Hematopoietic multipotent progenitor cell treated with erythropoietin and hydrocortisone succinate and interleukin-3 and kit ligand, for 15 days (in vitro differentiated cells): ENCODE measurements around the gene DHRSX.
"Not testable (repeated sequence)": the region's sequence is repeated elsewhere in the genome, so short reads cannot be mapped to it uniquely, and the experiment has no call there.

Experiments
- DNase-seq: peaks from one replicate; pipeline ENCODE4 v3.0.0-alpha.2; 2015; ENCODE audit warnings: low spot score

Gene DHRSX

DNA sequence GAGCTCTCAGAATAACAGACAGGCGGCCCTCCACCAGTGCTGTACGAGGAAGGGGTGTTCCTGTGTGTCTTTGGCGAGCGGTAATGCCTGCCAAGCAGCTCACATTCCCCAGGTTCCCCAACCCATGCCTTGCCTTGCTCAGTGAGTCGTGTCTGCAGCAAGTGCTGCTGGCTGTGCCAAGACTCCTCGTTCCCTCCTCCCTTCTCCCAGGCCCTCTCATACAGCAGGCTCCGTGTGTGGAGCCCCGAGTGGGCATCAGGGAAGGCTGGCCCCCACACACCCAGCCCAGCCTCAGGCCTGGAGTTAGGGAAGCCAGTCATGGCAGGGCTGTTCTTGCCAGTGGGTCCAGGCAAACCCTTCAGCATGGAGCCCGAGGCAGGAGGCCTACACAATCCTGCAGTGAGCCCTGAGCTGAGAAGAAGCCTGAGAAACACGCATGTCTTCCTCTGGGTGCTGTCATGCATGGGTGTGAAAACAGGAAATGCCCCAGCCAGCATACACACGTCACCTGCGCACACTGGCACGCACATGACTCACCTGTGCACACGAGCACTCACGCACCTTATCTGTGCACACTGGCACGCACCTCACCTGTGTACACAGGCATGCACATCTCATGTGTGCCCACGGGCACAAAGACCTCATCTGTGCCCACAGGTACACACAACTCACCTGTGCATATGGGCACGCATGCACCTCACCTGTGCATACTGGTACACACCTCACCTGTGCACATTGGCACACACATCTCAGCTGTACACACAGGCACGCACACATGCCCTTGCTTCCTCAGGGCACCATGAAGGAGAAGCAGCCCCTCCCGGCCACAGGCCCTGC lies 238.7 kb downstream of the DHRSX start:
- no peak for DNase-seq

- no peak for DNase-seq
Measured at GRCh38 chrX:2252331-2253065, 248.3 kb downstream of the DHRSX start.

GRCh38 chrX:2251211-2251610 lies 249.6 kb downstream of the DHRSX start:
- no peak for DNase-seq

DNA sequence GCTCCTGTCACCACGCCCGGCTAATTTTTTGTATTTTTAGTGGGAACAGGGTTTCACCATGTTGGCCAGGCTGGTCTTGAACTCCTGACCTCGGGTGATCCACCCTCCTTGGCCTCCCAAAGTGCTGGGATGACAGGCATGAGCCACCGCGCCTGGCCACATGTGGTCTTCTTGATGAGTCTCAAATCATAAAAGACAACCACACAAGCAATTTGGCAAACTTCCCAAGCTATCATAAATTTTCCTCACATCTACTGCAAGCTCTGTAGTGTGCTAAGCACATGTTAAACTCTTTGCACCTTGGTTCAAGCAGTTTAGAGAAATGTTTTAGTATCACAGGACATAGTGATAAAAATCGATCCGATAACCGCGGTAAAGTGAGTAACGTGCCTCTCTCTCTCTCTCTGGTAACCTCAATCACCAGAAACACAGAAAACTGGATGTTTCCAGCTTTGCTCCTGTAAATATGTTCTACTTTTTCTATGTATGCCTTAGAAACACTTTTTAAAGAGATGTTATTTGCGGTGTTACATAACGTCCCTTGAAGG lies 256.8 kb downstream of the DHRSX start:
- DNase-seq = no peak

DNA sequence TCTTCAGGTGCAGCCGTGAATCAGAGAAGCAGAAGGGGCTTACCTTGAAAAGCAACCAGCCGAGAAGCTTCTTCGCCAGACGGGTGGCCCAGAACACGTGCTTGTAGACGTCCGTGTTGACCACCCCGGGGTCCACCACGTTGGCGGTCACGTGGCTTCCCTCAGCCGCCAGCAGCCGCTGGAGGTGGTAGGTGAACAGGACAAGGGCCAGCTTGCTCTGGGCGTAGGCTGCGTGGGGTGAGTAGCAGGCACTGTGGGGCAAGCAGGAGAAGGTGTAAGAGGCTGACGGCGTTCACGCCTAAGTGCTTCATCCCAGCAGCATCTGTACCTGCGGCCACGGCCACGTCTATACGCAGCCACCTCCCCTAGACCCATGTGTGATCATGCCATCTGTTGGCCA lies 257.8 kb downstream of the DHRSX start:
- no peak for DNase-seq

GRCh38 chrX:2242326-2242725 lies 258.4 kb downstream of the DHRSX start:
- DNase-seq = no peak

DNA sequence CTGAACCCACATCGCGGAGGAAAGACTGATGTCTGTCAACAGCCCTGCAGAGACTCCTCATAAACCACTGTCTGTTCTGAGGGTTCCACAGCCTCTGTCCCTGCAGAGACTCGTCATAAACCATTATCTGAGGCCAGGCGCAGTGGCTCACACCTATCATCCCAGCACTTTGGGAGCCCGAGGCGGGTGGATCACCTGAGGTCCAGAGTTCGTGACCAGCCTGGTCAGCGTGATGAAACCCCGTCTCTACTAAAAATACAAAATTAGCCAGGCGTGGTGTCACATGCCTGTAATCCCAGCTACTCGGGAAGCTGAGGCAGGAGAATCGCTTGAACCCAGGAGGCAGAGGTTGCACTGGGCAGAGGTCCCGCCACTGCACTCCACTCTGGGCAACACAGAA lies 259.3 kb downstream of the DHRSX start:
- DNase-seq = not testable (repeated sequence)

GRCh38 chrX:2240761-2241160 lies 260.0 kb downstream of the DHRSX start:
- not testable (repeated sequence) for DNase-seq

GRCh38 chrX:2237976-2238375 lies 262.8 kb downstream of the DHRSX start:
- DNase-seq = no peak

DNA sequence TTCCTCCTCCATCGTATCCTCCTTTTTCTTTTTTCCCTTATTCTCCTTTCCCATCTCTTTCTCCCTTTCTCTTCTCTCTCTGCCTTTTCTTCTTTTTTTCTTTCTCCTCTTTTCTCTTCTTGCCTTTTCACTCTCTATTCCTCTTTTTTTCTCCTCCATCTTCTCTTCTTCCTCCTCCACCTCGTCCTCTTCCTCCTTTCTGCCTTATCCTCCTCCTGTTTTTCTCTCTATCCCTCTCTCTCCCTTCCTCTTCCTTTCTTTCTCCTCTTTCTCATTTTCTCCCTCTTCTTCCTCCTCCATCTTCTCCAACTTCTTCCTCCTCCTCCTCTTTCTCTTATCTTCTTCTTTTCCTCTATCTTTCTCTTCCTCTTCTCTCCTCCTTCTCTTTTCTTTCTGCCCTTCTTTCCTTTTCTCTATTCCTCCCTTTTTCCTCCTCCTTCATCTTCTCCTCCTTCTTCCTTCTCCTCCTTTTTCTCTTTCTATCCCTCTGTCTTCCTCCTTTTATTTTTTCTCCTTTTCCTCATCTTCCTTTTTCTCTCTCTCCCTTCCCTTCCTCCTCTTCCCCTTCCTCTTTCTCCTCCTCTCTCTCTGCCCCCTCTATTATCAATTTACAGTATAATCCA lies 269.1 kb downstream of the DHRSX start:
- no peak for DNase-seq

DNA sequence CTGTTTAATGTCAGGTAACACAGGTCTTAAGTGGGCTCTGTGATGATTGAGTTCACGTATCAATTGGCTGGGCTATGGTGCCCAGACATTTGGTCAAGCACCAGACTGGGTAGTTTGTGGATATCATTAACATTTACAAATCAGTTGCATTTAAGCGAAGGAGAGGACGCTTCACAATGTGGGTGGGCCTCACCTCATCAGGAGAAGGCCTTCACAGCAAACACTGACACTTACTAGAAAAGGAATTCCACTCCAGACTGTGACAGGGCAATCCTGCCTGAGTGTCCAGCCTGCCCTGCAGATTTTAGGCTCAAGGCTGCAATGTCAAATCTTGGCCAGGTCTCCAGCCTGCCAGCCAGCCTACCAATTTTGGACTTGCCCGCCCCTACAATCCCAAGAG lies 270.3 kb downstream of the DHRSX start:
- no peak for DNase-seq

DNA sequence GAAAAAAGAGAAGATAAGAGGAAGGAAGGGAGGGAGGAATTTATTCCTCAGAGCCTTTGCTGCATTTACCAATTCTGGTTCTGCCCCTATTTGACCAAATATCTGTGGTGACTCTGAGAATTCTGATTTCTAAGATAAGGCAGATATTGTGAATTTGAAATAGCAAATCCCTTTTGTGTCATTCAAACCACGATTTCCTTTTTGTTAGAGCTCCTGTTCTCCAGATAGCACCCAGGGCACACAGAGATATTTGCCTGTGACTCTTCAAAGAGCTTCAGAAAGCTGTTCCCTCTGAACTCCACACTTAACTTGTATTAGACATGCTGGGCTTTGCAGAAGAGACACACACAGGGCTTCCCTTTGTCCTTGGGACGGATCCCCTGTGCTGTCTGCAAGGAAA lies 272.2 kb downstream of the DHRSX start:
- DNase-seq = no peak

DNA sequence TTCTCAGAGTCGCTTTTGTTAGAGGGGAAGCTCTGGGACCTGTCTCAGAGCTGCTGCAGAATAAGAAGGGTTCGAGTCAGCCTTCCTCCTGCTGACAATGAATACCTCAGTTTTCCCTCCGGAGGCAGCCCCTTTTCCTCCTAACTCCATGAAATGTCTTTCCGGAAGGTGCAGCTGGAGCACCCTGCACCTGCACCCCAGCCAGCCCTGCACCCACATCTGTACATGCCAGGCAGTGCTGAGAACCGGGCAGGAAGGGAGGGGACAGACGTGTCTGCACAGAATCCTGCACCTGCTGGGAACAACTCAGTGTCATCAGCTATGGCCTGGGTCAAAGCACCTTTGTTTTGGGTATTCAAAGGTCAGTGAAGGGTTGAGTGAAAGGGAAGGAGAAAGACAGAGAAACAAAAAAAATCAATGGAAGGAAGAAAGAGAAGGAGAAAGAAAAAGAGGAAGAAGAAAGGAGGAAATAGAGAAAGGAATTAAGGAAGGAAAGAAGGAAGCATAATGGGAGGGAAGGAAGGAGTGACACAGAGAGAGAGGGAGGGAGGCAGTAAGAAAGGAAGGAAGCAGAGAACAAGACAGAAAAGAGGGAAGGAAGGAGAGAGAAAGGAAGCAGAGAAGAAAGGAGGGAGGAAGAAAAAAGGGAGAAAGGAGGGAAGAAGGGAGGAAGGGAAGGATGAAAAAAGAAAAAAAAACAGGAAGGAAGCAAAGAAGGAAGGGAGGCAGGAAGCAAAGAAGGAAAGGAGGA lies 273.7 kb downstream of the DHRSX start:
- no peak for DNase-seq

- DNase-seq = no peak
Measured at GRCh38 chrX:2226182-2226581, 274.6 kb downstream of the DHRSX start.

GRCh38 chrX:2224597-2225235 lies 276.1 kb downstream of the DHRSX start:
- no peak for DNase-seq

DNA sequence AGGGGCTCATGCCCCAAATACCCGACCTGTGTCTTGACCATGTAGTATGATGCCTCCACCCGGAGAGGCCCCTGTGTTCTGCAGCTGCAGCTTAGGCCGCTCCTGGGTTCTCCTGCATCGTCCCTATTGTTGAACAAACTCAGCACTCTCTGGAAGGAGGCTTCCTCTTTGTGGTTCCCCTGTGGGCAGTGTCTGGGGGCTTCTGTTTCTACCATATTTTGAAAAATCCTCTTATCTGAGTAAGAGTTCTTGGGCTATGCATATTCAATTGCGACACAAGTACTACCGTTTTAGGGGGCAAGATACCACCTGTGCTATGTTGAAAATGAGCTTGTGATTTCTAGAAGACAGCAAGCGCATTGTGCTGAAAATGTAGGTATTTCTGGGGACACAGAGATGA lies 276.6 kb downstream of the DHRSX start:
- no peak for DNase-seq

DNA sequence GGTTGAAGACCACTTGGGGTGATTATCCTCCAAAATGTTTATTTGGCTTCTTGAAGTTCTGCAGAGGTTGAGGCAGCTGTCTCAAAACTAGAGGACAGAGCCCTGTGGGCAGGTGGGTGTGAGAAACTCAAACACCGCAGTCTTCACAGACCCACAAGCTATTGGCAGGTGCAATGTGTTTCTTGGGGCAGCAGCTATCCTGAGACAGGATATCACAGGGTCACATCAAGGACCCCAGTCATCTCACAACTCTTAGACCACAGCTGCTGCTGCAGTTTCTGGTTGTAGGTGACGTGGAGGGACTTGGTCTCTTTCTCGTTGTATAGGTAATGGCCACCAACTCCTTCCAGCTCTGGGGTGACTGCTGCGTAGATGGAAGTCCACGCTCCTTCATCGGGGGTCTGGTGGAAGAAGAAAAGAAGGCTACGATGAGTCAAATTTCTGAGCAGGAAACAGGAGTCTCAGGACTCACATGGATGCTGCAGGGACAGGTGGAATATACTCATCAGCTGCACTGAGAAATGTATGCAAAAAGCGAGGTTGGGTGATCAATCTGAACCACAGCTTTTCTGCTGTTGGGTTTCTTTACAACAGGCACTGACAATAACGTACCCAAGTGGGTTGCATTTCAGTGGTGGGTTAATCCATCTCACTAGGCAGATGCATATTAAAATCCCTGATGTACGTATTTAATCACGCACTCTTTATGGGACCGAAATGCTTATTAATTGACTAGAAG lies 279.8 kb downstream of the DHRSX start:
- DNase-seq = no peak

- DNase-seq = no peak
Measured at GRCh38 chrX:2220296-2220695, 280.5 kb downstream of the DHRSX start.

- not testable (repeated sequence) for DNase-seq
Measured at GRCh38 chrX:2214138-2214823, 286.5 kb downstream of the DHRSX start.

DNA sequence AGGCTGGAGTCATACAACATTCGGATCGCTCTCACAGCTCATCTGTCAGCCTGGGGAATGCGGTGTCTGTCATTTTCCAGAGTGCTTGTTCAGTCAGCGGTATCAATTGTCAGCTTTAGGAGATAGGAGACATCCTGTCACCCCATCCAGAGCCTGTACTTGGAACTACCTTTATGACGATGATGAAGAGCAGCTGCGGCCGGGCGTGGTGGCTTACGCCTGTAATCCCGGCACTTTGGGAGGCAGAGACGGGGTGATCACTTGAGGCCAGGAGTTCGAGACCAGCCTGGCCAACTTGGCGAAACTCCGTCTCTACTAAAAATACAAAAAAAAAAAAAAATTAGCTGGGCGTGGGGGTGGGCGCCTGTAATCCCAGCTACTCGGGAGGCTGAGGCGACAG lies 289.1 kb downstream of the DHRSX start:
- DNase-seq = not testable (repeated sequence)
